Measurements from ENCODE around the gene EEF1AKMT1.

DNA sequence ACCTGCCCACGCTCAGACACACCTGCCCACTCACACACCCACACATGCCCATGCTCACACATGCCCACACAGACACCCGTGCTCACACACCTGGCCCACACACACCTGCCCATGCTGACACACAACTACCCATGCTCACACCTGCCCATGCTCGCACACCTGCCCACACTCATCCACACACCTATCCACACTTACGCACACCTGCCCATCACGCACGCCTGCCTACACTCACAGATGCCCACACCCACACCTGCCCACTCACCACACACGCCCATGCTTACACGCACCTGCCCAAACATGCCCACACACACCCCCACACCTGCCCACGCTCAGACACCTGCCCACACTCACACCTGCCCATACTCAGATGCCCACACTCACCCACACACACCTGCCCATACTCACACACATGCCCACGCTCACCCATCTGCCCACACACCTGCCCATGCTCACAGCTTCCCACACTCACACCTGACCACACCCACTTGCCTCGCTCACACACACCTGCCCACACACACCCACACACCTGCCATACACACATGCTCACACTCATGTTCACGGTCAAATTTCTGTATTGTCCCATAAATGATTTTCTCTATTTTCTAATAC lies 54.7 kb downstream of the EEF1AKMT1 start:
- TF ChIP-seq, protein P1, sequence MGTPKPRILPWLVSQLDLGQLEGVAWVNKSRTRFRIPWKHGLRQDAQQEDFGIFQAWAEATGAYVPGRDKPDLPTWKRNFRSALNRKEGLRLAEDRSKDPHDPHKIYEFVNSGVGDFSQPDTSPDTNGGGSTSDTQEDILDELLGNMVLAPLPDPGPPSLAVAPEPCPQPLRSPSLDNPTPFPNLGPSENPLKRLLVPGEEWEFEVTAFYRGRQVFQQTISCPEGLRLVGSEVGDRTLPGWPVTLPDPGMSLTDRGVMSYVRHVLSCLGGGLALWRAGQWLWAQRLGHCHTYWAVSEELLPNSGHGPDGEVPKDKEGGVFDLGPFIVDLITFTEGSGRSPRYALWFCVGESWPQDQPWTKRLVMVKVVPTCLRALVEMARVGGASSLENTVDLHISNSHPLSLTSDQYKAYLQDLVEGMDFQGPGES (IDR thresholded peaks at IDR 0.05): no peak
- TF ChIP-seq TCF7 (IDR thresholded peaks at IDR 0.05; ENCODE audit: borderline replicate concordance): no peak
- TF ChIP-seq SUZ12 (IDR thresholded peaks at IDR 0.05; ENCODE audit: unreplicated experiment): no peak
- TF ChIP-seq, protein P2, sequence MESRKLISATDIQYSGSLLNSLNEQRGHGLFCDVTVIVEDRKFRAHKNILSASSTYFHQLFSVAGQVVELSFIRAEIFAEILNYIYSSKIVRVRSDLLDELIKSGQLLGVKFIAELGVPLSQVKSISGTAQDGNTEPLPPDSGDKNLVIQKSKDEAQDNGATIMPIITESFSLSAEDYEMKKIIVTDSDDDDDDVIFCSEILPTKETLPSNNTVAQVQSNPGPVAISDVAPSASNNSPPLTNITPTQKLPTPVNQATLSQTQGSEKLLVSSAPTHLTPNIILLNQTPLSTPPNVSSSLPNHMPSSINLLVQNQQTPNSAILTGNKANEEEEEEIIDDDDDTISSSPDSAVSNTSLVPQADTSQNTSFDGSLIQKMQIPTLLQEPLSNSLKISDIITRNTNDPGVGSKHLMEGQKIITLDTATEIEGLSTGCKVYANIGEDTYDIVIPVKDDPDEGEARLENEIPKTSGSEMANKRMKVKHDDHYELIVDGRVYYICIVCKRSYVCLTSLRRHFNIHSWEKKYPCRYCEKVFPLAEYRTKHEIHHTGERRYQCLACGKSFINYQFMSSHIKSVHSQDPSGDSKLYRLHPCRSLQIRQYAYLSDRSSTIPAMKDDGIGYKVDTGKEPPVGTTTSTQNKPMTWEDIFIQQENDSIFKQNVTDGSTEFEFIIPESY (IDR thresholded peaks at IDR 0.05): no peak
- no peak for TF ChIP-seq CBX5 (IDR thresholded peaks at IDR 0.05; ENCODE audit: low read depth)
- TF ChIP-seq POLR2A (IDR thresholded peaks at IDR 0.05; ENCODE audit: low read depth, low read length): no peak
- TF ChIP-seq EZH2 (IDR thresholded peaks at IDR 0.05; ENCODE audit: borderline replicate concordance, control insufficient read depth, low read depth, low read length): no peak

Measured in GM12878 (cell line).